OCI-LY1 (cell line): ENCODE measurements around the gene TCN1.
"Not testable (repeated sequence)": the region's sequence is repeated elsewhere in the genome, so short reads cannot be mapped to it uniquely, and the experiment has no call there.

Experiments
- CTCF ChIP-seq: fragments of 200-600 bp; sonication (generic), shearing (Covaris generic); IDR thresholded peaks from 2 replicates; pipeline ENCODE4 v1.5.1; 2017; ENCODE audit warnings: mild to moderate bottlenecking, antibody characterized with exemption, low read length, moderate library complexity, mixed read lengths
- EZH2 ChIP-seq: fragments of 200-600 bp; sonication (generic), shearing (Covaris generic); IDR thresholded peaks from 2 replicates; pipeline ENCODE4 v1.8.0; 2017; ENCODE audit warnings: borderline replicate concordance, mixed run types, mild to moderate bottlenecking, antibody characterized with exemption, low read length, moderate library complexity, mixed read lengths

DNA sequence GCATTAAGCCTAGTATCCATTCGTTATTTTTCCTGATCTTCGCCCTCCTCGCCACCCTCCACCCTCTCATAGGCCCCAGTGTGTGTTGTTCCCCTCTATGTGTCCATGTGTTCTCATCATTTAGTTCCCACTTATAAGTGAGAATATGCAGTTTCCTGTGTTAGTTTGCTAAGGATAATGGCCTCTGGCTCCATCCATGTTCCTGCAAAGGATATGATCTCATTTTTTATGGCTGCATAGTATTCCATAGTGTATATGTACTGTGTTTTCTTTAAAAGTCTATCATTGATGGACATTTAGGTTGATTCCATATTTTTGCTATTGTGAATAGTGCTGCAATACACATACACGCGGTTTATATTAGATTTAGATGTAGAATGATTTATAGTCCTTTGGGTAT lies 14.9 kb downstream of the TCN1 start:
- TF ChIP-seq CTCF, EZH2: not testable (repeated sequence)
